Upper lobe of left lung (tissue), 6 donors: Measurements from ENCODE around the gene LCN12. TPM values are rescaled to one million over a fixed set of nuclear protein-coding genes. Genes with fewer than 3 reads are reported as not detected.
A peak's percentile ranks its signal among the peaks of the same experiment; 100 is the strongest.

Experiments used
- ATAC-seq, 2 donors: fragments of 200-7000 bp; cut with Tn5 transposase; one replicate each; pipeline ENCODE4 v1.9.1; 2022; ENCODE audit warnings: mild to moderate bottlenecking in 2 of 2, moderate library complexity in 2 of 2; ENCODE audit not compliant: low FRiP score in 2 of 2
- DNase-seq, 2 donors: peaks; one replicate each; pipeline ENCODE4 v3.0.0-alpha.2; 2019 to 2020
- H3K27ac ChIP-seq, 4 donors: fragments of 200-600 bp; sonication (generic); one replicate each; pipeline ENCODE4 v1.5.1; 2016 to 2019
- H3K27me3 ChIP-seq, 4 donors: fragments of 200-600 bp; sonication (generic); one replicate each; pipeline ENCODE4 v1.5.1; 2017 to 2019
- H3K36me3 ChIP-seq, 4 donors: fragments of 200-600 bp; sonication (generic); one replicate each; pipeline ENCODE4 v1.5.1; 2016 to 2019
- H3K4me1 ChIP-seq, 4 donors: fragments of 200-600 bp; sonication (generic); one replicate each; pipeline ENCODE4 v1.5.1; 2018 to 2019
- H3K4me3 ChIP-seq, 4 donors: fragments of 200-600 bp; sonication (generic); one replicate each; pipeline ENCODE4 v1.5.1; 2017 to 2019; ENCODE audit warnings: mild to moderate bottlenecking in 2 of 4, moderate library complexity in 1 of 4
- H3K9me3 ChIP-seq, 4 donors: fragments of 200-600 bp; sonication (generic); one replicate each; pipeline ENCODE4 v1.5.1; 2018 to 2019
- EP300 ChIP-seq, 4 donors: sonication (generic); formaldehyde crosslinking; IDR thresholded peaks; one replicate each; pipeline ENCODE4 v1.5.1; 2017; ENCODE audit warnings: antibody characterized with exemption in 4 of 4, control low read depth in 2 of 4
- POLR2A ChIP-seq, 4 donors: fragments of 450-650 bp; IDR thresholded peaks; one replicate each; pipeline ENCODE4 v1.5.1; 2016 to 2017; ENCODE audit warnings: antibody characterized with exemption in 4 of 4, mild to moderate bottlenecking in 2 of 4
- POLR2AphosphoS5 ChIP-seq, 2 donors: sonication (generic); formaldehyde crosslinking; IDR thresholded peaks; one replicate each; pipeline ENCODE4 v1.5.1; 2017; ENCODE audit warnings: antibody characterized with exemption in 2 of 2
- WGBS, 2 donors: methylation state at CpG; one replicate each; pipeline ENCODE4 v1.1.5; 2017 to 2018; 5-methylcytosine and 5-hydroxymethylcytosine counted together
- total RNA-seq, 6 donors: library from RNA; depleted of rRNA in 4 of 6; stranded (reverse); fragments of >200 nt in 4 of 6; gene quantifications; one replicate each; pipeline versions ENCODE4 v1.1.0 to v1.2.1, GENCODE V29; 2016 to 2021
- TF ChIP-seq, protein P1 (sequence below), 6 experiments: fragments of 450-650 bp in 4 of 6; fragments of 200-600 bp in 2 of 6; sonication (generic) in 2 of 6; IDR thresholded peaks; one replicate each; pipeline ENCODE4 v1.5.1; 2016 to 2019; ENCODE audit warnings: antibody characterized with exemption in 6 of 6
- donor health status: DM: no; HTN: no; CAD: no; lungs with moderate emphysema.
- donor health status: DM: no; HTN: yes; CAD: no; lungs with severe emphysema.

Gene LCN12
- total RNA-seq, 6 donors from 2014 or later = 0.89 to 5.2 (median 2.3) TPM; not detected in 1

DNA sequence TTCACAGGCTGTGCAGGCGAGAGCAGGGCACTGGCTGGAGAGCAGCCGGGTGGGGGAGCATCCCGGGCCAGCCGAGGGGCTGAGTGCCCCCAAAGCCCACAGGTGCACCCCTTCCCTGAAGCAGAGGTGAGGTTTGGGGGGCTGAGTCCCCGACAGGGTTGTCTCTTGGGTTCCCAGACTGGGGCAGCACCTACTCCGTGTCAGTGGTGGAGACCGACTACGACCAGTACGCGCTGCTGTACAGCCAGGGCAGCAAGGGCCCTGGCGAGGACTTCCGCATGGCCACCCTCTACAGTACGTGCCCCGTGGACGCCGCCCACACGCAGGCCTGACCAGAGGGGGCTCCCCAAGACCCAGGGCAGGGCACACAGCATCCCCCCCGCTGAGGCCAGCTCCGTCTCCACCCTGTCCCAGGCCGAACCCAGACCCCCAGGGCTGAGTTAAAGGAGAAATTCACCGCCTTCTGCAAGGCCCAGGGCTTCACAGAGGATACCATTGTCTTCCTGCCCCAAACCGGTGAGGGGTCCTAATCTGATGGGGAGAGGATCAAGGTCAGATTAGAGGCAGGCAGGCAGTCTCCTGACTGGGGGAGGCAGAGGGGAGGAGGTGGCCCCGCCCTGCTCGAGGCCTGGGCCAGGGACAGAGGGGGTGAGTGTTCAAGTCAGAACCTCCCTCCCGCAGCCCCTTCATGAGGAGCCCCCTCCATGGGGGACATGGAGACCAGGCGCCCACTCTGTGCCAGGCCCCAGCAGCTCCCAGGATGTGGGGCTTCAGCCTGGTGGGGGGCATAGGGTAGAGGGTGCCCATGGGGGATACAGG is 27.9 kb downstream of the LCN12 start:
- WGBS, 2 donors = 86 to 89% methylated on average over 8 to 18 of the region's 26 CpGs
- no peaks in the 10 kb centered on the region for H3K36me3 ChIP-seq
- H3K27ac ChIP-seq = peak overlapping the region; percentile 79 to 87 (median 83)
- H3K4me3 ChIP-seq = no peak overlapping the region
- H3K4me1 ChIP-seq = peaks cover 37 to 71% (median 60%) of the 10 kb centered on the region in 4 donors
- H3K27me3 ChIP-seq = peaks cover 0 to 8% (median 4%) of the 10 kb centered on the region in 4 donors
- peak in 1 of 2 donors; percentile 78 for DNase-seq
- ATAC-seq = no peak
- no peak for TF ChIP-seq POLR2AphosphoS5 (IDR thresholded peaks at IDR 0.05)
- no peak for TF ChIP-seq POLR2A (IDR thresholded peaks at IDR 0.05)
- no peak for TF ChIP-seq EP300 (IDR thresholded peaks at IDR 0.05)
- TF ChIP-seq, protein P1, sequence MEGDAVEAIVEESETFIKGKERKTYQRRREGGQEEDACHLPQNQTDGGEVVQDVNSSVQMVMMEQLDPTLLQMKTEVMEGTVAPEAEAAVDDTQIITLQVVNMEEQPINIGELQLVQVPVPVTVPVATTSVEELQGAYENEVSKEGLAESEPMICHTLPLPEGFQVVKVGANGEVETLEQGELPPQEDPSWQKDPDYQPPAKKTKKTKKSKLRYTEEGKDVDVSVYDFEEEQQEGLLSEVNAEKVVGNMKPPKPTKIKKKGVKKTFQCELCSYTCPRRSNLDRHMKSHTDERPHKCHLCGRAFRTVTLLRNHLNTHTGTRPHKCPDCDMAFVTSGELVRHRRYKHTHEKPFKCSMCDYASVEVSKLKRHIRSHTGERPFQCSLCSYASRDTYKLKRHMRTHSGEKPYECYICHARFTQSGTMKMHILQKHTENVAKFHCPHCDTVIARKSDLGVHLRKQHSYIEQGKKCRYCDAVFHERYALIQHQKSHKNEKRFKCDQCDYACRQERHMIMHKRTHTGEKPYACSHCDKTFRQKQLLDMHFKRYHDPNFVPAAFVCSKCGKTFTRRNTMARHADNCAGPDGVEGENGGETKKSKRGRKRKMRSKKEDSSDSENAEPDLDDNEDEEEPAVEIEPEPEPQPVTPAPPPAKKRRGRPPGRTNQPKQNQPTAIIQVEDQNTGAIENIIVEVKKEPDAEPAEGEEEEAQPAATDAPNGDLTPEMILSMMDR (IDR thresholded peaks at IDR 0.05) = no peak
- H3K9me3 ChIP-seq = no peaks in the 10 kb centered on the region

DNA sequence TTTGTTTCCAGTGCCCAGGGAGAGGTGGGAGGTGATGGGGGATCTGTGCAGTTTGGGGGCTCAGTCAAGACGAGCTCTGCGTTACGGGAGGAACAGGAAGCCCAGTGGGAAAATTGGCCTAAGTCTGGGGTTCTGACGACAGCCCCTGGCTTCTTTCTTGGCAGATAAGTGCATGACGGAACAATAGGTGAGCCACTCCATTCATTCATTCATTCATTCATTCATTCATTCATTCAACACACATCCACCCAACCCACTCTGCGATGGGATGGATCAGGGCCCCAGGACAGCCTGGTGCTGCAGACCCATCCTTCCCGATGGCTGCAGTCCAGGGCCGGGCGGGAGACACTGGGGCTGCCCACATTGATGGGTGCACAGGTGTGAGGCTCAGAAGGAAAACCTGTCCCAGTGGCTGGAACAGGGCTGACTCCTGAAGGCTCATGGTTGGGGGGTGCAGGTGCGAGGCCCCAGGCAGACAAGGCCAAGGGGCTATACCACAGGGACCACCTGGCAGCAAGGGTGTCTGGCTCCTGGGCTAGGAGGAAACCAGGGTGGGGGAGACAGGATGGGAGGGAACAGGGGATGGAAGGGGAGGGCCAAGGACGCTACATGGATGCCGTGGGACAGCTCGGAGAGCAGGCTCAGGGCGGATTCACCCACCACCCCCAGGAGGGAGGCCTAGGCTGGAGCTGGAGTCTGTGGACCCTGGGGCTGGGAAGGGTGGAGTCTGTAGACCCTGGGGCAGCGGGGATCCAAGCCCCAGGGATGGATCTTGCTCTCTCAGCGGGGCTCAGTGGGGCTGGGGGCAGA is 28.8 kb downstream of the LCN12 start:
- WGBS, 2 donors = 76 to 83% methylated on average over 12 to 16 of the region's 16 CpGs
- no peak overlapping the region for H3K4me3 ChIP-seq
- H3K4me1 ChIP-seq = peaks cover 35 to 69% (median 57%) of the 10 kb centered on the region in 4 donors
- H3K9me3 ChIP-seq = no peaks in the 10 kb centered on the region
- no peaks in the 10 kb centered on the region for H3K36me3 ChIP-seq
- peaks cover 0 to 16% (median 12%) of the 10 kb centered on the region in 4 donors for H3K27me3 ChIP-seq
- TF ChIP-seq, protein P1 (IDR thresholded peaks at IDR 0.05) = no peak
- no peak for TF ChIP-seq EP300 (IDR thresholded peaks at IDR 0.05)
- TF ChIP-seq POLR2AphosphoS5 (IDR thresholded peaks at IDR 0.05) = no peak
- TF ChIP-seq POLR2A (IDR thresholded peaks at IDR 0.05) = no peak
- H3K27ac ChIP-seq = peak overlapping the region; percentile 79 to 87 (median 83)
- DNase-seq (peak in 1 of 2 donors; percentile 71), ATAC-seq (no peak)

DNA sequence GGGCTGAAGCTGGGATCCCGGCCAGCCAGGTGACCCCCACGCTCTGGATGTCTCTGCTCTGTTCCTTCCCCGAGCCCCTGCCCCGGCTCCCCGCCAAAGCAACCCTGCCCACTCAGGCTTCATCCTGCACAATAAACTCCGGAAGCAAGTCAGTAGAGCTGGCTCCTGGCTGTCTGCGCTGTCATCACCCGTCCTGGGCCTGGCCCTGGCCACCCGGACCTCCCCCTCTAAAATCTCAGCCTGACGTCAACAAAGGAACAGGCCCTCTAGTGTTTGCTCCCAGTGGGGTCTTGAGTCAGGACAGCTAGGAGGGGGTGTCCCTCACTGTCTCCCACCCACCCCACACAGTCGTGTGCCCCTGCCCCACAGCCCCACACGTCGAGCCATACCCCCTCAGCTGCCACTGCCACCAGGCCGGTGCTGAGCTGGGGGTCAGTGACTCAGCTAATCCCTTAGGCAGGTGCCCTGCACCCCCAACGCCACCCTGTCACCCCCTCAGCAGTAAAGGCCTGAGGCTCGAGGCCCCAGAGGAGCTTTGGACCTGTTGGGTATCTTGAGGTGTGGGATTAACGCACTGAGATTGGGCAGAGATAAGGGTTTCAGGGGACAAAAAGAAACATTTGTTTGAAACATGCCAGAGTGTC is 29.6 kb downstream of the LCN12 start:
- DNase-seq = peak in 1 of 2 donors; percentile 78
- Histone ChIP-seq H3K27ac (peak overlapping the region; percentile 79 to 87 (median 83)), H3K27me3 (peaks cover 0 to 18% (median 13%) of the 10 kb centered on the region in 4 donors), H3K4me1 (peaks cover 27 to 61% (median 49%) of the 10 kb centered on the region in 4 donors), H3K36me3 (no peaks in the 10 kb centered on the region), H3K9me3 (no peaks in the 10 kb centered on the region), H3K4me3 (no peak overlapping the region)
- ATAC-seq = no peak
- WGBS, 2 donors = 53 to 70% methylated on average over 8 to 16 of the region's 17 CpGs
- TF ChIP-seq POLR2AphosphoS5 (IDR thresholded peaks at IDR 0.05) (peak in 1 of 2 donors; percentile 10), EP300 (IDR thresholded peaks at IDR 0.05) (no peak), POLR2A (IDR thresholded peaks at IDR 0.05) (no peak)
- TF ChIP-seq, protein P1 (IDR thresholded peaks at IDR 0.05) = no peak

GRCh38 chr9:136982232-136983051 is 30.4 kb downstream of the LCN12 start, which contains the start of gene LCNL1:
TSS of gene LCNL1 (plus strand) at chr9:136982993. CDS start at chr9:136983587, 594 bp downstream.
- Histone ChIP-seq H3K27ac (peak within 1 kb of the TSS; percentile 79 to 87 (median 83)), H3K36me3 (no peaks in the 10 kb centered on the region), H3K4me3 (no peak within 1 kb of the TSS), H3K4me1 (peaks cover 21 to 53% (median 42%) of the 10 kb centered on the region in 4 donors), H3K9me3 (no peaks in the 10 kb centered on the region), H3K27me3 (peaks cover 0 to 18% (median 13%) of the 10 kb centered on the region in 4 donors)
- WGBS, 2 donors = 71 to 84% methylated on average over 8 to 18 of the region's 18 CpGs
- TF ChIP-seq POLR2A (IDR thresholded peaks at IDR 0.05) (no peak), EP300 (IDR thresholded peaks at IDR 0.05) (no peak), POLR2AphosphoS5 (IDR thresholded peaks at IDR 0.05) (no peak)
- TF ChIP-seq, protein P1 (IDR thresholded peaks at IDR 0.05) = no peak
- DNase-seq (peak in 1 of 2 donors; percentile 77), ATAC-seq (no peak)
